ENCODE results near the gene ANAPC10. TPM values are rescaled to one million over a fixed set of nuclear protein-coding genes. Genes with fewer than 3 reads are reported as not detected.
"Not testable (repeated sequence)": the region's sequence is repeated elsewhere in the genome, so short reads cannot be mapped to it uniquely, and the experiment has no call there.

Gene ANAPC10
- total and polyA plus RNA-seq, 2 experiments from 2014 or later = 22.4 to 31.7 TPM

- in situ Hi-C loops (cut with MboI) = no loop called here
- Histone ChIP-seq H3K27ac (no peak overlapping the region), H3K79me2 (ENCODE audit: insufficient read depth) (peaks cover 25% of the 10 kb centered on the region; the same call in 1 of the 2 replicates), H3F3A (ENCODE audit: insufficient read depth) (no peaks in the 10 kb centered on the region), H3K4me1 (ENCODE audit: insufficient read depth) (no peaks in the 10 kb centered on the region), H3K9ac (no peak overlapping the region), H3K9me2 (ENCODE audit: insufficient read depth) (no peaks in the 10 kb centered on the region), H2AFZ (no peak overlapping the region), H3K27me3 (replicated peaks; ENCODE audit: insufficient read depth) (no peaks in the 10 kb centered on the region), H4K20me1 (ENCODE audit: insufficient read depth) (no peaks in the 10 kb centered on the region), H3K4me2 (ENCODE audit: unreplicated experiment) (no peak overlapping the region), H3K4me3 (no peak overlapping the region), H3K36me3 (ENCODE audit: low read depth) (no peaks in the 10 kb centered on the region), H3K9me3 (ENCODE audit: low read depth) (no peaks in the 10 kb centered on the region)
- 52 to 60% methylated on average over 1 of the region's 1 CpG for WGBS, 2 experiments (ENCODE audit: low coverage in 1 of 2, low lambda C conversion rate in 2 of 2, missing lambda C conversion rate in 2 of 2)
- TF ChIP-seq EZH2phosphoT487 (IDR thresholded peaks at IDR 0.05; ENCODE audit: insufficient read depth, low read depth) (no peak), EZH2 (IDR thresholded peaks at IDR 0.05; ENCODE audit: insufficient read depth, poor library complexity, severe bottlenecking) (no peak)
- DNase-seq = no peak
These were observed 78.7 kb downstream of the ANAPC10 start for GRCh38 chr4:145019346-145019745.

DNA sequence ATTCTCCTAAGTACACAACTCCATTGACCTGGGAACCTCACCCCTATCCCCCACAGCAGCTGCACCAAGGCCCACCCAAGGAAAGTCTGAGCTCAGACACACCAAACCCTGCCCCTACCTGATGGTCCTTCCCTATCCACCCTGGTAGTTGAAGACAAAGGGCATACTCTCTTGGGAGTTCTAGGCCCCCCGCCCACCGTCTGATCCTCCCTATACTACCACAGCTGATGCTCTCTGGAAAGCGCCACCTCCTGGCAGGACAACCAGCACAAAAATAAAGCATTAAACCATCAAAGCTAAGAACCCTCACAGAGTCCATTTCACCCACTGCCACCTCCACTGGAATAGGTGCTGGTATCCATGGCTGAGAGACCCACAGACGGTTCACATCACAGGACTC is 83.6 kb downstream of the ANAPC10 start:
- Histone ChIP-seq H3K27ac (no peak overlapping the region), H2AFZ (no peak overlapping the region), H3F3A (ENCODE audit: insufficient read depth) (no peaks in the 10 kb centered on the region), H3K27me3 (replicated peaks; ENCODE audit: insufficient read depth) (no peaks in the 10 kb centered on the region), H3K4me2 (ENCODE audit: unreplicated experiment) (no peak overlapping the region), H3K9me3 (ENCODE audit: low read depth) (no peaks in the 10 kb centered on the region), H4K20me1 (ENCODE audit: insufficient read depth) (no peaks in the 10 kb centered on the region), H3K79me2 (ENCODE audit: insufficient read depth) (peaks cover 7% of the 10 kb centered on the region; the same call in 1 of the 2 replicates), H3K4me3 (no peak overlapping the region), H3K9ac (no peak overlapping the region), H3K36me3 (ENCODE audit: low read depth) (no peaks in the 10 kb centered on the region), H3K4me1 (ENCODE audit: insufficient read depth) (peaks cover 6% of the 10 kb centered on the region; the same call in 1 of the 2 replicates), H3K9me2 (ENCODE audit: insufficient read depth) (no peaks in the 10 kb centered on the region)
- in situ Hi-C loops (cut with MboI) = no loop called here
- WGBS, 2 experiments (ENCODE audit: low coverage in 1 of 2, low lambda C conversion rate in 2 of 2, missing lambda C conversion rate in 2 of 2) = 97 to 98% methylated on average over 4 of the region's 4 CpGs
- DNase-seq = no peak
- TF ChIP-seq EZH2phosphoT487 (IDR thresholded peaks at IDR 0.05; ENCODE audit: insufficient read depth, low read depth) = no peak
- no peak for TF ChIP-seq EZH2 (IDR thresholded peaks at IDR 0.05; ENCODE audit: insufficient read depth, poor library complexity, severe bottlenecking)

- no peak overlapping the region for H3K4me3 ChIP-seq
- H3K79me2 ChIP-seq (ENCODE audit: insufficient read depth) = peaks cover 17% of the 10 kb centered on the region; the same call in 1 of the 2 replicates
- no peaks in the 10 kb centered on the region for H3K36me3 ChIP-seq (ENCODE audit: low read depth)
- peak; percentile 55 for DNase-seq
- H4K20me1 ChIP-seq (ENCODE audit: insufficient read depth) = no peaks in the 10 kb centered on the region
- no peaks in the 10 kb centered on the region for H3K27me3 ChIP-seq (replicated peaks; ENCODE audit: insufficient read depth)
- H3K9ac ChIP-seq = no peak overlapping the region
- no peak overlapping the region for H3K4me2 ChIP-seq (ENCODE audit: unreplicated experiment)
- H3F3A ChIP-seq (ENCODE audit: insufficient read depth) = no peaks in the 10 kb centered on the region
- H2AFZ ChIP-seq = 0 out of 2 replicates have a peak overlapping the region, but pooled peaks have one; percentile 36
- no peaks in the 10 kb centered on the region for H3K9me3 ChIP-seq (ENCODE audit: low read depth)
- H3K9me2 ChIP-seq (ENCODE audit: insufficient read depth) = no peaks in the 10 kb centered on the region
- TF ChIP-seq EZH2phosphoT487 (IDR thresholded peaks at IDR 0.05; ENCODE audit: insufficient read depth, low read depth) (no peak), EZH2 (IDR thresholded peaks at IDR 0.05; ENCODE audit: insufficient read depth, poor library complexity, severe bottlenecking) (no peak)
- in situ Hi-C loops (cut with MboI) = no loop called here
- H3K27ac ChIP-seq = peak overlapping the region; percentile 31
- H3K4me1 ChIP-seq (ENCODE audit: insufficient read depth) = peaks cover 6% of the 10 kb centered on the region; the same call in 1 of the 2 replicates
These were observed 85.2 kb downstream of the ANAPC10 start for GRCh38 chr4:145012841-145013240.

- Histone ChIP-seq H3K27ac (no peak overlapping the region), H3K9me3 (ENCODE audit: low read depth) (no peaks in the 10 kb centered on the region), H3K9ac (no peak overlapping the region), H3K27me3 (replicated peaks; ENCODE audit: insufficient read depth) (no peaks in the 10 kb centered on the region), H3K4me2 (ENCODE audit: unreplicated experiment) (no peak overlapping the region), H3K36me3 (ENCODE audit: low read depth) (no peaks in the 10 kb centered on the region), H3K79me2 (ENCODE audit: insufficient read depth) (peaks cover 21% of the 10 kb centered on the region; the same call in 1 of the 2 replicates), H3F3A (ENCODE audit: insufficient read depth) (no peaks in the 10 kb centered on the region), H2AFZ (no peak overlapping the region), H4K20me1 (ENCODE audit: insufficient read depth) (no peaks in the 10 kb centered on the region), H3K4me1 (ENCODE audit: insufficient read depth) (peaks cover 6% of the 10 kb centered on the region; the same call in 1 of the 2 replicates), H3K4me3 (no peak overlapping the region), H3K9me2 (ENCODE audit: insufficient read depth) (no peaks in the 10 kb centered on the region)
- in situ Hi-C loops (cut with MboI) = no loop called here
- TF ChIP-seq EZH2 (IDR thresholded peaks at IDR 0.05; ENCODE audit: insufficient read depth, poor library complexity, severe bottlenecking) (no peak), EZH2phosphoT487 (IDR thresholded peaks at IDR 0.05; ENCODE audit: insufficient read depth, low read depth) (no peak)
- DNase-seq = no peak
These were observed 86.4 kb downstream of the ANAPC10 start for GRCh38 chr4:145011636-145012035.

DNA sequence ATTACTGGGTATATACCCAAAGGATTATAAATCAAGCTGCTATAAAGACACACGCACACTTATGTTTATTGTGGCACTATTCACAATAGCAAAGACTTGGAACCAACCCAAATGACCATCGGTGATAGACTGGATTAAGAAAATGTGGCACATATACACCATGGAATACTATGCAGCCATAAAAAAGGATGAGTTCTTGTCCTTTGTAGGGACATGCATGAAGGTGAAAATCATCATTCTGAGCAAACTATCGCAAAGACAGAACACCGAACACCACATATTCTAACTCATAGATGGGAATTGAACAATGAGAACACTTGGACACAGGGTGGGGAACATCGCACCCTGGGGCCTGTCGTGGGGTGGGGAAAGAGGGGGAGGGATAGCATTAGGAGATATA is 87.7 kb downstream of the ANAPC10 start:
- H3K27ac ChIP-seq; H2AFZ ChIP-seq; DNase-seq; H4K20me1 ChIP-seq (ENCODE audit: insufficient read depth); H3K4me1 ChIP-seq (ENCODE audit: insufficient read depth); in situ Hi-C loops (cut with MboI); H3K4me3 ChIP-seq; H3K27me3 ChIP-seq (replicated peaks; ENCODE audit: insufficient read depth); H3K4me2 ChIP-seq (ENCODE audit: unreplicated experiment); H3K36me3 ChIP-seq (ENCODE audit: low read depth); H3F3A ChIP-seq (ENCODE audit: insufficient read depth); H3K9me3 ChIP-seq (ENCODE audit: low read depth); H3K9ac ChIP-seq; H3K9me2 ChIP-seq (ENCODE audit: insufficient read depth): not testable (repeated sequence)
- 92 to 98% methylated on average over 6 of the region's 6 CpGs for WGBS, 2 experiments (ENCODE audit: low coverage in 1 of 2, low lambda C conversion rate in 2 of 2, missing lambda C conversion rate in 2 of 2)
- H3K79me2 ChIP-seq (ENCODE audit: insufficient read depth) = peaks cover 21% of the 10 kb centered on the region; the same call in 1 of the 2 replicates

Measured in GM23248 (cell line).